ENCODE measurements around the gene ARL4A. TPM values are rescaled to one million over a fixed set of nuclear protein-coding genes. Genes with fewer than 3 reads are reported as not detected.

The ARL4A gene
- total RNA-seq, 2 experiments from 2014 or later: 72.5 to 75.9 TPM

DNA sequence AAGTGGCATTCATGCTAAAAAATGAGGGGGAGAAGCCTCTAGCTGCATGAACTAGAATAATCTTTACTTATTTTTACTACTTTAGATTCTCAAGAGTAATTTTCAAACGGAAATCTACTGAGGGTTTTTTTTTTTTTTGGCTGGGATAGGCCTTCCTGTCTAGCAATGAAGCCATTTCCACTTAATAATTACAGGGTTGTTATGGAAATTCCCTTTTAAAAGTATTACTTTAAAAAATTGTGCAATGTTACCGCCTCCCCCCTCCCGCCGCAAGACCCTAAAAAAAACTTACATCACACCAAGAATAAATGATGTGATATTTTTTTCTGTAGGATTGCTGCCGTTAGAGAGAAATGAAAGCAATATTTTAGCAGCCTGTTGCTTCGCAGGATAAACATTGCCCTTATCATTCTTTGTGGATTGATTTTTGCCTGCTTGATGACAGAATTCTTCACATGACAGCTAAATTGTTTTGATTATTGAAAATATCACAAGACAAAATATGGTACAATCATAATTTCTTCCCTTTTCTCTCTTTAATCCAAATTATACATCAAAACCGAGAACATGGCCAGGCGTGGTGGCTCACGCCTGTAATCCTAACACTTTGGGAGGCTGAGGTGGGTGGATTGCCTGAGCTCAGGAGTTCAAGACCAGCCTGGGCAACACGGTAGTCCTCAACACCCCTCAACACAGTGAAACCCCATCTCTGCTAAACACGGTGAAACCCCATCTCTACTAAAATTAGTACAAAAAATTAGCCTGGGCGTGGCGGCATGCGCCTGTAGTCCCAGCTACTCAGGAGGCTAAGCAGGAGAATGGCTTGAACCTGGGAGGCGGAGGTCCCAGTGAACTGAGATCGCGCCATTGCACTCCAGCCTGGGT lies 32.8 kb downstream of the ARL4A start:
- H3K9me3 ChIP-seq (ENCODE audit: control insufficient read depth in 1 of 2, insufficient read depth in 1 of 2, low read length in 2 of 2): no peaks in the 10 kb centered on the region
- H3K27ac ChIP-seq (ENCODE audit: low read depth in 1 of 2, low read length in 2 of 2): no peak overlapping the region
- Mint-ChIP-seq H3K36me3 (ENCODE audit: low read depth) (no peaks in the 10 kb centered on the region), H3K27ac (no peak overlapping the region), H3K4me3 (no peak overlapping the region), H3K27me3 (no peaks in the 10 kb centered on the region), H3K4me1 (ENCODE audit: low read depth) (peaks cover 22% of the 10 kb centered on the region), H3K9me3 (no peaks in the 10 kb centered on the region)
- ATAC-seq (ENCODE audit: poor library complexity) (no peak), DNase-seq (peak in 2 of 14 experiments; percentile 8 to 14)
- intact Hi-C loops (cut with DNase I, micrococcal nuclease): loop anchor here in 1 of 2 experiments (10.0 kb wide), 1 partner anchor 65 kb away; no protein-coding TSS in a partner anchor
- TF ChIP-seq CTCF (IDR thresholded peaks at IDR 0.05): no peak
- H3K4me3 ChIP-seq (ENCODE audit: low read length): no peak overlapping the region
- H3K27me3 ChIP-seq (ENCODE audit: control insufficient read depth in 1 of 2, insufficient read depth in 2 of 2, low read length in 2 of 2): no peaks in the 10 kb centered on the region
- ChIA-PET CTCF (interaction anchor here (0.9 to 1.1 kb wide), 2 partner anchors 11 to 34 kb away, joined by 3 read pairs; no protein-coding TSS in a partner anchor), POLR2A (interaction anchor here (0.6 kb wide), 2 partner anchors 56 to 215 kb away, joined by 3 to 4 read pairs; no protein-coding TSS in a partner anchor)
- peaks cover 11% of the 10 kb centered on the region for H3K4me1 ChIP-seq (ENCODE audit: insufficient read depth, low read length)
- H3K36me3 ChIP-seq (ENCODE audit: insufficient read depth, low read length): no peaks in the 10 kb centered on the region

DNA sequence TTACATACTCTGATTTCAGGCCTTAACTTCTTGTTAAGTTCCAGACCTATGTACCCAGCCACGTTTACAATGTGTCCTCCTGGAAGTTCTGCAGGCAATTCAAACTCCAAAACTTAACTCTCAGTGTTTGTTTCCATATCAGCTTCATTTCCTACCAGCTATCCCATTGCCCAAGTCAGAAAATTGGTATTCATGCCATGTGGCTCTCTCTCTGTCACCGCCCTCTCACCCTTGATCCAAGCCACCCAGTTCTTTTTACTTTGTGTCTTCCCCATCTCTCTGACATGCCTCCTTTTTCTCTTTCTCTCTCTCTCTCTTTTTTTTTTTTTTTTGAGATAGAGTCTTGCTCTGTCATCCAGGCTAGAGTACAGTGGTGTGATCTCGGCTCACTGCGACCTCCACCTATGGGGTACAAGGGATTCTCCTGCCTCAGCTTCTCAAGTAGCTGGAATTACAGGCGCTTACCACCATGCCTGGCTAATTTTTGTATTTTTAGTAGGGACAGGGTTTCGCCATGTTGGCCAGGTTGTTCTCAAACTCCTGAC lies 33.9 kb downstream of the ARL4A start:
- ChIA-PET CTCF (interaction anchor here (1.3 to 1.7 kb wide), 2 partner anchors 10 to 35 kb away, joined by 4 to 7 read pairs; partner anchors contain the start of gene ARL4A), POLR2A (no interaction called here)
- H3K9me3 ChIP-seq (ENCODE audit: control insufficient read depth in 1 of 2, insufficient read depth in 1 of 2, low read length in 2 of 2): no peaks in the 10 kb centered on the region
- Mint-ChIP-seq H3K9me3 (no peaks in the 10 kb centered on the region), H3K27ac (no peak overlapping the region), H3K36me3 (ENCODE audit: low read depth) (no peaks in the 10 kb centered on the region), H3K4me3 (no peak overlapping the region), H3K4me1 (ENCODE audit: low read depth) (peaks cover 10% of the 10 kb centered on the region), H3K27me3 (no peaks in the 10 kb centered on the region)
- H3K27ac ChIP-seq (ENCODE audit: low read depth in 1 of 2, low read length in 2 of 2): no peak overlapping the region
- TF ChIP-seq CTCF (IDR thresholded peaks at IDR 0.05): no peak
- H3K27me3 ChIP-seq (ENCODE audit: control insufficient read depth in 1 of 2, insufficient read depth in 2 of 2, low read length in 2 of 2): no peaks in the 10 kb centered on the region
- intact Hi-C loops (cut with DNase I, micrococcal nuclease): loop anchor here in 1 of 2 experiments (10.0 kb wide), 1 partner anchor 63 kb away; no protein-coding TSS in a partner anchor
- peaks cover under 1% of the 10 kb centered on the region for H3K4me1 ChIP-seq (ENCODE audit: insufficient read depth, low read length)
- H3K4me3 ChIP-seq (ENCODE audit: low read length): no peak overlapping the region
- DNase-seq: no peak
- no peaks in the 10 kb centered on the region for H3K36me3 ChIP-seq (ENCODE audit: insufficient read depth, low read length)
- no peak for ATAC-seq (ENCODE audit: poor library complexity)

- H3K27ac ChIP-seq (ENCODE audit: low read depth in 1 of 2, low read length in 2 of 2): no peak overlapping the region
Measured at GRCh38 chr7:12722136-12722535, 34.7 kb downstream of the ARL4A start.

More at GRCh38 chr7:12722136-12722535, 34.7 kb downstream of the ARL4A start:
- Mint-ChIP-seq H3K9me3 (no peaks in the 10 kb centered on the region), H3K27me3 (no peaks in the 10 kb centered on the region), H3K36me3 (ENCODE audit: low read depth) (no peaks in the 10 kb centered on the region), H3K4me1 (ENCODE audit: low read depth) (peaks cover 3% of the 10 kb centered on the region), H3K4me3 (no peak overlapping the region), H3K27ac (no peak overlapping the region)
- DNase-seq: no peak
- H3K4me1 ChIP-seq (ENCODE audit: insufficient read depth, low read length): no peaks in the 10 kb centered on the region
- no peaks in the 10 kb centered on the region for H3K27me3 ChIP-seq (ENCODE audit: control insufficient read depth in 1 of 2, insufficient read depth in 2 of 2, low read length in 2 of 2)
- H3K9me3 ChIP-seq (ENCODE audit: control insufficient read depth in 1 of 2, insufficient read depth in 1 of 2, low read length in 2 of 2): no peaks in the 10 kb centered on the region
- ChIA-PET POLR2A (interaction anchor here (0.6 kb wide), 1 partner anchor 27 kb away, joined by 3 read pairs; no protein-coding TSS in a partner anchor), CTCF (interaction anchor here (1.3 to 1.7 kb wide), 2 partner anchors 9 to 35 kb away, joined by 4 to 7 read pairs; partner anchors contain the start of gene ARL4A)
- no peak overlapping the region for H3K4me3 ChIP-seq (ENCODE audit: low read length)
- TF ChIP-seq CTCF (IDR thresholded peaks at IDR 0.05): no peak
- no peaks in the 10 kb centered on the region for H3K36me3 ChIP-seq (ENCODE audit: insufficient read depth, low read length)
- no peak for ATAC-seq (ENCODE audit: poor library complexity)
- intact Hi-C loops (cut with DNase I, micrococcal nuclease): loop anchor here in 1 of 2 experiments (10.0 kb wide), 1 partner anchor 63 kb away; no protein-coding TSS in a partner anchor

Measured in CD4-positive, alpha-beta T cell (primary cell).